Spleen (tissue), 11 donors: ENCODE data around the gene AKNA. TPM values are rescaled to one million over a fixed set of nuclear protein-coding genes. Genes with fewer than 3 reads are reported as not detected.

Experiments used
- DNase-seq: peaks from one replicate; pipeline ENCODE4 v3.0.0-alpha.2; 2020
- H3K27ac ChIP-seq, 8 donors: fragments of 200-600 bp; sonication (generic) in 7 of 8; 1 replicate in 4 of 8; 2 replicates in 4 of 8; pipeline versions ENCODE4 v1.5.0 to v1.8.0; 2016 to 2021; ENCODE audit warnings: inconsistent platforms in 4 of 8, mild to moderate bottlenecking in 4 of 8, moderate library complexity in 1 of 8
- H3K27me3 ChIP-seq, 7 donors: fragments of 200-600 bp; sonication (generic) in 6 of 7; replicated peaks in 1 of 7; 1 replicate in 4 of 7; 2 replicates in 3 of 7; pipeline versions ENCODE4 v1.5.0 to v1.8.0; 2016 to 2021; ENCODE audit warnings: inconsistent platforms in 3 of 7, mild to moderate bottlenecking in 1 of 7
- H3K36me3 ChIP-seq, 6 donors: fragments of 200-600 bp; sonication (generic) in 5 of 6; 1 replicate in 4 of 6; 2 replicates in 2 of 6; pipeline versions ENCODE4 v1.5.0 to v1.8.0; 2016 to 2021; ENCODE audit warnings: inconsistent platforms in 2 of 6
- H3K4me1 ChIP-seq, 6 donors: fragments of 200-600 bp; sonication (generic) in 5 of 6; 1 replicate in 3 of 6; 2 replicates in 3 of 6; pipeline versions ENCODE4 v1.5.0 to v1.8.0; 2016 to 2021; ENCODE audit warnings: inconsistent platforms in 3 of 6
- H3K4me3 ChIP-seq, 8 donors: fragments of 200-600 bp; sonication (generic) in 7 of 8; 1 replicate in 4 of 8; 2 replicates in 4 of 8; pipeline versions ENCODE4 v1.5.0 to v1.8.0; 2016 to 2021; ENCODE audit warnings: inconsistent platforms in 4 of 8, mild to moderate bottlenecking in 4 of 8, moderate library complexity in 2 of 8
- H3K9me3 ChIP-seq, 8 donors: fragments of 200-600 bp; sonication (generic) in 7 of 8; 1 replicate in 4 of 8; 2 replicates in 4 of 8; pipeline versions ENCODE4 v1.5.0 to v1.8.0; 2016 to 2021; ENCODE audit warnings: inconsistent platforms in 4 of 8
- POLR2A ChIP-seq, 3 donors: fragments of 450-650 bp; IDR thresholded peaks; one replicate each; pipeline ENCODE4 v1.5.1; 2017; ENCODE audit warnings: antibody characterized with exemption in 3 of 3, mild to moderate bottlenecking in 1 of 3
- POLR2AphosphoS5 ChIP-seq, 3 donors: sonication (generic); formaldehyde crosslinking; IDR thresholded peaks; one replicate each; pipeline ENCODE4 v1.5.1; 2017; ENCODE audit warnings: antibody characterized with exemption in 3 of 3
- WGBS, 5 donors: extraction: QIAGEN DNeasy Blood & Tissue Kit in 3 of 5; methylation state at CpG; one replicate each; pipeline versions ENCODE4 v1.1.5 to v1.1.7; 2013 to 2018; 5-methylcytosine and 5-hydroxymethylcytosine counted together
- intact Hi-C: fragments of 100-400 bp; cut with DNase I; formaldehyde crosslinking; loops from one replicate; pipeline ENCODE4 v1.15.0; 2023; ENCODE audit warnings: low total_unique reads
- polyA plus RNA-seq, 3 donors: library from polyadenylated mRNA; stranded (reverse); fragments of 200-250 nt; gene quantifications; one replicate each; pipeline ENCODE4 v1.2.1, GENCODE V29; 2013
- total RNA-seq, 7 donors: library from RNA; depleted of rRNA in 3 of 7; stranded (reverse); fragments of >200 nt in 3 of 7; fragmentation: NEBNext Ultra II Directional in 4 of 7; extraction: Animal tissue kit (Norgen Biotek cat#: 25700) in 4 of 7; gene quantifications; one replicate each; pipeline versions ENCODE4 v1.1.0 to v1.2.1, GENCODE V29; 2016 to 2021
- TF ChIP-seq, protein P1 (sequence below), 11 experiments: fragments of 200-600 bp in 7 of 11; fragments of 450-650 bp in 4 of 11; sonication (generic) in 4 of 11; IDR thresholded peaks in 8 of 11; conservative IDR thresholded peaks in 3 of 11; 1 replicate in 7 of 11; 2 replicates in 4 of 11; pipeline versions ENCODE4 v1.4.0 to v1.8.0; 2016 to 2021; ENCODE audit warnings: antibody characterized with exemption in 11 of 11, inconsistent platforms in 4 of 11, mild to moderate bottlenecking in 1 of 11
- donor health status: healthy with polysubstance abuse.
- donor health status: DM: no; HTN: no; CAD: no; lungs with moderate emphysema.
- donor health status: DM: no; HTN: no; CAD: no.
- donor health status: Bipolar disorder and iron deficiency.
- donor health status: healthy.
- donor health status: DM: no; HTN: no; CAD: no.
- donor health status: DM: yes; HTN: yes; CAD: no.

The AKNA gene
- total and polyA plus RNA-seq, 10 donors = 92.9 to 324 (median 216) TPM

DNA sequence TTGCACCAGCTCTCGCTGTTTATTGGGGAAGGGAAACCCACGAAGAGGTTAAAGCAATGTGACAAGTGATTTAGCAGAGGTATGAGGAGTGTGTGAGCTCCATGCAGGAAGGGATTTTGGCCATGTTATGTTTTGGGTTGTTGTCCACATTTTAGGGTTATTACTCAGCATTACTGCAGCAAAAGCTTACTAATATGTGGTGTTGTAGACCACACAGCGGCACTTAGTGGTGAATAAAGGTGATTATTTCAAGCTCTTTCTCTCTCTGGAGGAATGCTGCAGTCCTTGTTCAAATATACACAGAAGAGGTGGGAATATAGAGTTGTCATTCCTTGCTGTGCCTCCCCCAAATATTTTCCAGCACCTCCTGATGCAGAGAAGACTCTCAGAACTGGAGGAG lies 29.7 kb upstream of the AKNA start:
- TF ChIP-seq, protein P1, sequence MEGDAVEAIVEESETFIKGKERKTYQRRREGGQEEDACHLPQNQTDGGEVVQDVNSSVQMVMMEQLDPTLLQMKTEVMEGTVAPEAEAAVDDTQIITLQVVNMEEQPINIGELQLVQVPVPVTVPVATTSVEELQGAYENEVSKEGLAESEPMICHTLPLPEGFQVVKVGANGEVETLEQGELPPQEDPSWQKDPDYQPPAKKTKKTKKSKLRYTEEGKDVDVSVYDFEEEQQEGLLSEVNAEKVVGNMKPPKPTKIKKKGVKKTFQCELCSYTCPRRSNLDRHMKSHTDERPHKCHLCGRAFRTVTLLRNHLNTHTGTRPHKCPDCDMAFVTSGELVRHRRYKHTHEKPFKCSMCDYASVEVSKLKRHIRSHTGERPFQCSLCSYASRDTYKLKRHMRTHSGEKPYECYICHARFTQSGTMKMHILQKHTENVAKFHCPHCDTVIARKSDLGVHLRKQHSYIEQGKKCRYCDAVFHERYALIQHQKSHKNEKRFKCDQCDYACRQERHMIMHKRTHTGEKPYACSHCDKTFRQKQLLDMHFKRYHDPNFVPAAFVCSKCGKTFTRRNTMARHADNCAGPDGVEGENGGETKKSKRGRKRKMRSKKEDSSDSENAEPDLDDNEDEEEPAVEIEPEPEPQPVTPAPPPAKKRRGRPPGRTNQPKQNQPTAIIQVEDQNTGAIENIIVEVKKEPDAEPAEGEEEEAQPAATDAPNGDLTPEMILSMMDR (IDR thresholded peaks at IDR 0.05 in 8 of 11, conservative IDR thresholded peaks at IDR 0.05 in 3 of 11) = no peak
- TF ChIP-seq POLR2AphosphoS5 (IDR thresholded peaks at IDR 0.05) = no peak
- TF ChIP-seq POLR2A (IDR thresholded peaks at IDR 0.05) = no peak
- 55 to 75% (median 59%) methylated on average over 3 of the region's 3 CpGs for WGBS, 5 donors
- H3K4me1 ChIP-seq = peaks cover 6 to 29% (median 18%) of the 10 kb centered on the region in 6 donors
- DNase-seq = no peak
- no peaks in the 10 kb centered on the region for H3K9me3 ChIP-seq
- peaks cover 0 to 23% (median 0%) of the 10 kb centered on the region in 6 donors for H3K36me3 ChIP-seq
- intact Hi-C loops = no loop called here
- H3K4me3 ChIP-seq = no peak overlapping the region
- no peak overlapping the region for H3K27ac ChIP-seq
- no peaks in the 10 kb centered on the region for H3K27me3 ChIP-seq

DNA sequence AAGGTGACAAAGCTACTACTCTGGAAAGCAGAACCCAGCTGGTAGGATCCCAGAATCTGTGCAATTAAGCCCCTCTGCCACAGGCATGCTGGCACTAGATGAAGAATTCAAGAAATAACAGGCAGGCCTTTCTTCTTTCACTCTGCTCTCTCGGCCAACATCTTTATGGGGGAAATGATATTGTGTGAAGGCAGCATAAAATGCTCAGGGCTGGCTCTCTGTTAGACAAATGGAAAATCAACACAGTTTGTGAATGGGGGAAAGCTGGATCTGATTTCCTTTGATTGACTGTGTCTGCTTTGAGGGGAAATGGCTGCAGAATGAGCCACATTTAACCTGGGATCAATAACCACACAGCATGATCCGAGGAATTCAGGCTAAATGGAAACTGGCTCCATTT lies 29.1 kb upstream of the AKNA start:
- H3K27ac ChIP-seq = no peak overlapping the region
- peaks cover 0 to 20% (median 0%) of the 10 kb centered on the region in 6 donors for H3K36me3 ChIP-seq
- H3K4me3 ChIP-seq = no peak overlapping the region
- peaks cover 6 to 35% (median 19%) of the 10 kb centered on the region in 6 donors for H3K4me1 ChIP-seq
- H3K9me3 ChIP-seq = no peaks in the 10 kb centered on the region
- no peak for DNase-seq
- TF ChIP-seq POLR2AphosphoS5 (IDR thresholded peaks at IDR 0.05) = no peak
- no peak for TF ChIP-seq POLR2A (IDR thresholded peaks at IDR 0.05)
- TF ChIP-seq, protein P1 (IDR thresholded peaks at IDR 0.05 in 8 of 11, conservative IDR thresholded peaks at IDR 0.05 in 3 of 11) = no peak
- intact Hi-C loops = no loop called here
- 82 to 97% (median 96%) methylated on average over 2 of the region's 2 CpGs for WGBS, 5 donors
- H3K27me3 ChIP-seq = no peaks in the 10 kb centered on the region

DNA sequence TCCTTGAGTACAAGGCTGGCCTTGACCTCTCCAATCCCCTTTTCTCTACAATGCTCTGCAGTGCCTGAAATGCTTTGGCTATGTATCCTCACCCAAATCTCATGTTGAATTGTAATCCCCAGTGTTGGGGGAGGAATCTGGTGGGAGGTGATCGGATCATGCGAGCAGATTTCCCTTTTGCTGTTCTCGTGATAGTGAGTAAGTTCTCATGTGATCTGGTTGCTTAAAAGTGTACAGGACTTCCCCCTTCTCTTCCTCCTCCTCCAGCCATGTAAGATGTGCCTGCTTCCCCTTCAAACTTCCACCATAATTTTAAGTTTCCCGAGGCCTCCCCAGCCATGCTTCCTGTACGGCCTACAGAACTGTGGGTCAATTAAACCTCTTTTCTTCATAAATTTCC lies 28.5 kb upstream of the AKNA start:
- no peak overlapping the region for H3K4me3 ChIP-seq
- H3K4me1 ChIP-seq = peaks cover 6 to 35% (median 19%) of the 10 kb centered on the region in 6 donors
- peak overlapping the region in 2 of 8 donors; percentile 11 to 19 for H3K27ac ChIP-seq
- TF ChIP-seq POLR2A (IDR thresholded peaks at IDR 0.05) = no peak
- TF ChIP-seq, protein P1 (IDR thresholded peaks at IDR 0.05 in 8 of 11, conservative IDR thresholded peaks at IDR 0.05 in 3 of 11) = no peak
- TF ChIP-seq POLR2AphosphoS5 (IDR thresholded peaks at IDR 0.05) = no peak
- WGBS, 5 donors = 37 to 62% (median 53%) methylated on average over 5 of the region's 5 CpGs
- no peak for DNase-seq
- H3K27me3 ChIP-seq = no peaks in the 10 kb centered on the region
- intact Hi-C loops = no loop called here
- no peaks in the 10 kb centered on the region for H3K9me3 ChIP-seq
- H3K36me3 ChIP-seq = peaks cover 0 to 17% (median 0%) of the 10 kb centered on the region in 6 donors

DNA sequence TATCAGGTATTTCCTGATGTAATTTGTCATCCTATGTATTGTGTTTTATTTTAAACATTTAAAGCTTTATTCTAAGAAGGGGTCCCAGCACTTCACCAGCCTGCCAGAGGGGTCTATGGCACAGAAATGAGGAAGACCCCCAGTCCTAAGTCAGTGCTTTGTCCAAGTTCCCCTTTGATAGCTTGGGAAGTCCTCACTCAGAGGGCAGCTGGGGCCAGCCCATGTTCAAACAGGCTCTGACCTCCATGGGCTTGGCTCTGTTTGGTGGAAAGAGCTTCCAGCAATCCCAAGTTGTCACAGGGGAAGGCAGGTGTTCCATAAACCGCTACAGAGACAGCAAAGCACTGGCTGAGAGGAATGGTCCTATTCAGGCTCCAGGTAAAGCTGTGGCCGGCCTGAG lies 26.6 kb upstream of the AKNA start:
- Histone ChIP-seq H3K4me1 (peaks cover 6 to 35% (median 19%) of the 10 kb centered on the region in 6 donors), H3K9me3 (no peaks in the 10 kb centered on the region), H3K27ac (peak overlapping the region in 6 of 8 donors; percentile 12 to 65 (median 44)), H3K36me3 (peaks cover 0 to 17% (median 0%) of the 10 kb centered on the region in 6 donors), H3K27me3 (no peaks in the 10 kb centered on the region), H3K4me3 (no peak overlapping the region)
- 63 to 82% (median 68%) methylated on average over 2 of the region's 2 CpGs for WGBS, 5 donors
- no peak for DNase-seq
- TF ChIP-seq POLR2A (IDR thresholded peaks at IDR 0.05) (no peak), POLR2AphosphoS5 (IDR thresholded peaks at IDR 0.05) (no peak)
- TF ChIP-seq, protein P1 (IDR thresholded peaks at IDR 0.05 in 8 of 11, conservative IDR thresholded peaks at IDR 0.05 in 3 of 11) = no peak
- intact Hi-C loops = no loop called here
